HG03354 (cell line): ENCODE measurements around the gene ARHGEF6.

Experiments
- ATAC-seq: cut with Tn5 transposase; IDR thresholded peaks from one replicate; pipeline ENCODE4 v1.9.1; 2021; ENCODE audit warnings: mild to moderate bottlenecking; ENCODE audit not compliant: unreplicated experiment, poor library complexity, severe bottlenecking

ARHGEF6 gene

DNA sequence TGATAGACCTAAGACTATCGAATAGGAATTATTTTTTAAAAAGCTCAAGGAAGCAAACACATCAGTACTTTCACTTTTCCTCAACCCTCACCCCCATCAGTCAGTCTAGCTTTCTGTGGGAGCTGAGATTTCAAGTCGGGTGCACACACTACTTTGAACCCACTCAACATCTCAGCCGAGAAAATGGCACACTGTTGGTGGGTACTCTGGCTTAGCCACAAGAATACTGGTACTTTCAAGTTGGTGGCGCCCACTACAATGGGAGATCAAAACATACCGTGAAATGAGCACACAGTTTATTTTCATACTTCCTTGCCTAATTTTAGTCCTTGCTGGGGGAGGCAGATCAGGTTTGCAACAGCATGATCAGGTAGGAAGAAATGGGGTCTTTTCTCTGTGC is 122.6 kb downstream of the ARHGEF6 start:
- no peak for ATAC-seq

GRCh38 chrX:136656361-136656964 is 124.3 kb downstream of the ARHGEF6 start:
- no peak for ATAC-seq

DNA sequence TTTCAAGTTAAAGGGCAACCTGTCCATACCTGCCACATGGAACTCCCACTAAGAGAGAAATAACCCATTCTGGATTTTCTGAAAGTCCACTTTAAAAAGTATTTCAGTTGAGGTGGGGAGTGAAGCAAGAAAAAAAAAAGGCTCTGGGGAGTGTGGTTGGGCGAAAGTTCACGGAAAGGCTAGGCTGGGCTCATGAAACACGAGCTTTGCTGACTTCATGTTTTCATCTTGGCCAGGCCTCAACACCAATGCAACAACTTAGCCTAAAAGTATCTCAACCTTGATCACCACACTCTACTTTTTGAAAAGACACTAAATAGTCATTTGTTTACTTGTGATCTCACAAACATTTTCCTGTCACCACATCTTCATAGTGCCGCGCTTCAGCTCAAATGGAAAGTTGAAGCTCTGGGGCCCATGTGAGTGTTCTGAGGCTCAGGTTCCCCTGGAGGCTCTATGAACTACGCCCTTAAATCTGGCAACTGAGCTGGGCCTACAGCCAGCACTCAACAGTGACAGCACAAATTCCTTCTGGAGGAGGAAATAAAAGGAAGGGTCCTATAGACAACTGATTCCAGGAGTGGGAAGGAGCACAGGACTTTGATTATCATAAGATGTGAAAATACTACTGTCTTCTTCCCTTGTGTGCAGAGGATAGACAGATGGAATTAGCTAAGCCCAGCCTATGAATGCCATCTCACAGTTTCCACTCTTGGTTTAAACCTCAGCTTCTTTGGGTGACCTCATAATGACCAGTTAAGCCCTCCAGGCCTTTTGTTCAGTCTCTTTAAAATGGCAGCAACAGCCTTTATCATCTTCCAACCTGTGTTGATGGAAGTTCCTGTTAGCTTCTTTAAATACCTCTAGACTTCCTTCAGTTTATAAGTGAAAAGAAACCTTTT is 127.7 kb downstream of the ARHGEF6 start:
- no peak for ATAC-seq

- no peak for ATAC-seq
These were observed 129.9 kb downstream of the ARHGEF6 start for GRCh38 chrX:136650811-136651210.

GRCh38 chrX:136647677-136648360 is 132.9 kb downstream of the ARHGEF6 start, which contains the start of gene CD40LG:
Gene CD40LG, plus strand, starts transcription at chrX:136648158. Its CDS starts 91 bp downstream, at chrX:136648249.
- no peak for ATAC-seq

- no peak for ATAC-seq
These were observed 134.0 kb downstream of the ARHGEF6 start for GRCh38 chrX:136646602-136647239.

GRCh38 chrX:136643243-136643642 is 137.5 kb downstream of the ARHGEF6 start:
- no peak for ATAC-seq

DNA sequence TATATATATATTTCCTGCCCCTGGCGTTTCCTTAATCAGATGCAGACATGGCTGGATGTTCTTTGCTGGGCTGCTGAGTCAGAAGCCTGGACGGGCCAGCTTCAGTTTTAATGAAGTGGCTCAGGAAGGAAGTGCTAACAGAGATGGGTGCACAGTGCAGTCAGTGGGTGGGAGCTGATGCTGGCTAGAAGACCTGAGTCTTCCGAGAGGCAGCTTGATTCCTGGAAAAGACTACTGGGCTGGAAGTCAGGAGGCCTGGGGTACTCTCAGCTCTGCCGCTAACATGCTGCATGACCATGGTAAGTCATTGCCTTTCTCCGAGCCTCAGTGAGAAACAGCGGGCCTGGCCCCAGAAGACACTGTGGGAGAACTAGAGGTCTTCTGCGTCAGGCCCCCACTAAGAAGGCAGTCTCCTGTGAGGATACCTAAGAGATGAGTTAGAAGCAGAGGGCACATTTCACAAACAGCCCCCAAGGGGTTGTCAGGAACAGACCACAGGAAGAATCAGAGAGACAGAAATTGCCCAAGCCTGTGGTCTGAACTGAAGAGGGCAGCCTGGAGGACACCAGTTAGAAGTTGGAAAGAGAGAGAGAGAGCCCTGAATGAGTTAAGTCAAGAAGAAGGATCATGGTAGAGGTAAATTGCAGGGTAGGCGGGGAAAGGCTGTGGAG is 141.1 kb downstream of the ARHGEF6 start:
- no peak for ATAC-seq

- no peak for ATAC-seq
These were observed 144.6 kb downstream of the ARHGEF6 start for GRCh38 chrX:136636121-136636520.

DNA sequence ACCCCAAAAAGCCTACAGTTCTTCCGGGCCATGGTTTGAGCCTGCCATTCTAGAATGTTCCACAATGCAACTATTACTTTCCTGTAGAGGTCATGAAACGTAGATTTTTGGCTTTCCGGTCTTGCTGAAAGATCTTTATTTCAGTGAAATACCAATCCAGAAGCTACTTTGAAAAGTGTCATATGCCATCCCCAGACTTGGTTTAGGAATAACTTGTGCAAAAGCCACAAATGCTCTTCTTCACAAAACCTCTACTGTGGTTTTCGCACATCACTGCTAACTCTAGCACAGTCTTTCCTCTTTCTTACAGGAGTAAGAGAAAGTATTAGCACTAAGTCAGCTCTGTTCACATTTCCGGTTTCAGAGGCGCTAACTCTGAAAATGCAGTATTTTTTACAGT is 145.5 kb downstream of the ARHGEF6 start:
- no peak for ATAC-seq

GRCh38 chrX:136630881-136631280 is 149.9 kb downstream of the ARHGEF6 start:
- no peak for ATAC-seq

DNA sequence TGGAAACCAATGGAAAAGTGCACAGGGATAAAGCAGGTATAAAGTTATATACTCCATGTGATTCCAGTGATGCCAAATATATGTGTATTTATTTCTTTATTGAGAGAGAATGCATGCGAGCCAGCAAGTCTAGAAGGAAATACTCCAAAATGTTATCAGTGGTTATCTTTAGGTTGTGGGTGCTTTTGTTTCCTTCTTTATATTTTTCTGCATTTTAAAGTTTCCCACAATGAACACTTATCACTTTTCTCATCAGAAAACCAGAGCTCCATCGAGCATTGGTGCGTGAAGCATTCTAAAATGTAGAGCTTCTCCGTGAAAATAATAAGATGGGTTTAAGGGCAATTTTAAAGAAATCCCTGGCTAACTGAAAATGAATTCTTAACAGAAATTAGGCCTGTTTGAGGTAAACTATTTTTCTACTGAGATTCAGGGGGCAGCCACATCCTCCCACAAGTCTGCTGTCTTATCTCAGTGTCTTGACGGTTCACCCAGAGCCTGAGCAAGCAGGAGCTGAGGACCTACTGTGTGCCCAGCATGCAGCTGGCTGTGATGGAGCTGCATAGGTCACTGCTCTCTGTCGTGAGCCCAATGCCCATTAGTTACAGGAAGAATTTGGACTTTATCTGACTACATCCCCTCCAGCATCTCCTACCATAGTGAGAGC is 151.5 kb downstream of the ARHGEF6 start:
- no peak for ATAC-seq

GRCh38 chrX:136627409-136627808 is 153.3 kb downstream of the ARHGEF6 start:
- no peak for ATAC-seq

DNA sequence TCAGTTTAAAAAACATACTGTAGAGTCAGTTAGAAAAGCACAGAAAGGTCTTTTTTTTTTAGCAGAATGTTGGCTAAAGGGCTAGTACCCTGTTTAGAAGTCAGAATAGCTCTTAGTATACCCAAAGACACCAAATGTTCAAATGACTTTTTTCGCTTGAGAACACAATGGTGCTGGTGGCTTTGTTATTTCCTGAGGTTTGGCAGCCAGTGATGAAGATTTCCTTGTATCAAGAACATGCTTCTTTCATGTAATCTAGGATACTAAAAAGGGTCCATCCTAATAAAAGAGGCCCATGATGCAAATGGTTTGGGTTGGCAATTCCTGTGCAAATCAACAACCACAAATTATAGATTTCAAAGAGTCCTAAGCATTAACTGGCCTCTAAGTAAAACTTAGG is 153.8 kb downstream of the ARHGEF6 start:
- no peak for ATAC-seq

GRCh38 chrX:136626237-136626636 is 154.5 kb downstream of the ARHGEF6 start:
- ATAC-seq = no peak

GRCh38 chrX:136625246-136625645 is 155.5 kb downstream of the ARHGEF6 start:
- ATAC-seq = no peak

GRCh38 chrX:136623396-136623795 is 157.3 kb downstream of the ARHGEF6 start:
- no peak for ATAC-seq

- no peak for ATAC-seq
These were observed 158.2 kb downstream of the ARHGEF6 start for GRCh38 chrX:136622568-136622967.

DNA sequence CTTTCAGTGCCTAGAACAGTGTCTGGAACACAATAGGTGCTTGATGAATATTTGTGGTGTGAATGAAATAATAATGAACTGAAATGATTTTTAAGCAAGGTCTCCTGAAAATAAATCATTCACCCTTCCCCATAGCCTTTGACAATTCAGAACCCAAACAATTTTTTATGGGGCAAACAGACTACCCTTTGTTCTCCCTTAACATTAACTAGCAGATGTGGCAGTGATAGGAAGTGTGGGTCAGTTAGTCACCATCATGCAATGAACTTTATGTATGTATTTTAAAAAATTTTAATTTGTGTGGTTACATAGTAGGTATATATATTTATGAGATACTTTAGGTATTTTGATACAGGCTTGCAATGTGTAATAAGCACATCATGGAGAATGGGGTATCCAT is 160.0 kb downstream of the ARHGEF6 start:
- no peak for ATAC-seq
